BJ (cell line): Measurements from ENCODE around the gene SMC2. TPM values are rescaled to one million over a fixed set of nuclear protein-coding genes. Genes with fewer than 3 reads are reported as not detected.
A peak's percentile ranks its signal among the peaks of the same experiment; 100 is the strongest.

Source experiments
- CTCF ChIA-PET: fragments of 350-600 bp; formaldehyde crosslinking; extraction: SDS; loops from one replicate; lab custom pipeline; 2021; ENCODE audit warnings: antibody characterized with exemption, inconsistent platforms; lab: Yijun Ruan, JAX
- POLR2A ChIA-PET: fragments of 300-600 bp; sonication (Branson Sonifier 250); formaldehyde crosslinking; extraction: SDS; loops from one replicate; lab custom pipeline; 2021; ENCODE audit warnings: antibody characterized with exemption; lab: Charles Lee
- DNase-seq: peaks from one replicate; pipeline ENCODE4 v3.0.0-alpha.2; 2011; ENCODE audit warnings: low read depth
- H3K27me3 ChIP-seq: 2 replicates; pipeline ENCODE4 v1.6.0; 2011; ENCODE audit warnings: low read length; ENCODE audit not compliant: control insufficient read depth, insufficient read depth
- H3K36me3 ChIP-seq: 2 replicates; pipeline ENCODE4 v1.5.1; 2011; ENCODE audit warnings: low read length; ENCODE audit not compliant: control insufficient read depth, insufficient read depth
- H3K4me3 ChIP-seq: 2 replicates; pipeline ENCODE4 v1.5.1; 2011; ENCODE audit warnings: low read depth, mild to moderate bottlenecking, control low read depth, low read length
- CTCF ChIP-seq: IDR thresholded peaks from 2 replicates; pipeline ENCODE4 v1.5.1; 2011; ENCODE audit warnings: low read depth, mild to moderate bottlenecking, control low read depth, inconsistent platforms, low read length, moderate library complexity; ENCODE audit not compliant: insufficient read depth
- polyA plus RNA-seq: library from polyadenylated mRNA; depleted of rRNA; stranded (reverse); fragments of >200 nt; gene quantifications from 2 replicates; pipeline ENCODE4 v1.2.3, GENCODE V29; 2011

SMC2 gene
- polyA plus RNA-seq, 1 experiment = 4.5 TPM

- no peak for DNase-seq
- no peaks in the 10 kb centered on the region for H3K36me3 ChIP-seq
- no peaks in the 10 kb centered on the region for H3K27me3 ChIP-seq
- CTCF ChIA-PET = no interaction called here
- POLR2A ChIA-PET = no interaction called here
- H3K4me3 ChIP-seq = no peak overlapping the region
- TF ChIP-seq CTCF = no peak
Observed at GRCh38 chr9:104143550-104143910, 49.4 kb downstream of the SMC2 start.

GRCh38 chr9:104144336-104144735 lies 50.2 kb downstream of the SMC2 start:
- ChIA-PET CTCF (no interaction called here), POLR2A (no interaction called here)
- no peaks in the 10 kb centered on the region for H3K36me3 ChIP-seq
- H3K27me3 ChIP-seq = no peaks in the 10 kb centered on the region
- no peak for DNase-seq
- H3K4me3 ChIP-seq = no peak overlapping the region
- no peak for TF ChIP-seq CTCF

- ChIA-PET CTCF (no interaction called here), POLR2A (no interaction called here)
- TF ChIP-seq CTCF = no peak
- Histone ChIP-seq H3K36me3 (no peaks in the 10 kb centered on the region), H3K27me3 (no peaks in the 10 kb centered on the region), H3K4me3 (no peak overlapping the region)
- DNase-seq = no peak
Observed at GRCh38 chr9:104173067-104173466, 79.0 kb downstream of the SMC2 start.

GRCh38 chr9:104177003-104177611 lies 83.0 kb downstream of the SMC2 start:
- CTCF ChIA-PET = interaction anchor here (1.0 kb wide), 1 partner anchor 209 kb away, joined by 3 read pairs; no protein-coding TSS in a partner anchor

GRCh38 chr9:104177676-104178075 lies 83.6 kb downstream of the SMC2 start:
- Histone ChIP-seq H3K4me3 (no peak overlapping the region), H3K36me3 (no peaks in the 10 kb centered on the region), H3K27me3 (no peaks in the 10 kb centered on the region)
- CTCF ChIA-PET = interaction anchor here (1.0 kb wide), 1 partner anchor 208 kb away, joined by 3 read pairs; no protein-coding TSS in a partner anchor
- POLR2A ChIA-PET = no interaction called here
- no peak for TF ChIP-seq CTCF
- DNase-seq = no peak

More at GRCh38 chr9:104177003-104177611, 83.0 kb downstream of the SMC2 start:
- Histone ChIP-seq H3K4me3 (no peak overlapping the region), H3K36me3 (no peaks in the 10 kb centered on the region), H3K27me3 (no peaks in the 10 kb centered on the region)
- POLR2A ChIA-PET = no interaction called here
- TF ChIP-seq CTCF = 0 out of 2 replicates have a peak, but pooled peaks have one; percentile 22
- no peak for DNase-seq
